MM.1S (cell line): Measurements from ENCODE around the gene KIF16B.

Experiments used
- DNase-seq: peaks from one replicate; pipeline ENCODE4 v3.0.0-alpha.2; 2015
- H2AFZ ChIP-seq: fragments of 300-600 bp; sonication (generic); 2 replicates; pipeline ENCODE4 v1.6.0; 2016; ENCODE audit warnings: antibody characterized with exemption, low read length
- H3F3A ChIP-seq: fragments of 300-600 bp; sonication (generic); 2 replicates; pipeline ENCODE4 v1.6.1; 2016; ENCODE audit warnings: mild to moderate bottlenecking, antibody characterized with exemption, low read length, moderate library complexity, mixed read lengths; ENCODE audit not compliant: insufficient read depth
- H3K27ac ChIP-seq: fragments of 300-600 bp; sonication (generic); 2 replicates; pipeline ENCODE4 v1.5.1; 2016; ENCODE audit warnings: mild to moderate bottlenecking, low read length
- H3K27me3 ChIP-seq: fragments of 300-600 bp; sonication (generic); replicated peaks from 2 replicates; pipeline ENCODE4 v1.6.0; 2016; ENCODE audit warnings: low read length; ENCODE audit not compliant: insufficient read depth
- H3K36me3 ChIP-seq: fragments of 300-600 bp; sonication (generic); replicated peaks from 2 replicates; pipeline ENCODE4 v1.6.1; 2016; ENCODE audit warnings: mild to moderate bottlenecking, low read length, mixed read lengths; ENCODE audit not compliant: insufficient read depth
- H3K4me1 ChIP-seq: fragments of 300-600 bp; sonication (generic); 2 replicates; pipeline ENCODE4 v1.6.1; 2016; ENCODE audit warnings: low read length, mixed read lengths
- H3K4me2 ChIP-seq: fragments of 300-600 bp; sonication (generic); 2 replicates; pipeline ENCODE4 v1.6.0; 2016; ENCODE audit warnings: low read depth, low read length
- H3K4me3 ChIP-seq: fragments of 300-600 bp; sonication (generic); 2 replicates; pipeline ENCODE4 v1.5.1; 2016; ENCODE audit warnings: low read length, mixed read lengths
- H3K79me2 ChIP-seq: fragments of 300-600 bp; sonication (generic); 2 replicates; pipeline ENCODE4 v1.6.1; 2016; ENCODE audit warnings: mixed run types, low read length, mixed read lengths
- H3K9ac ChIP-seq: fragments of 300-600 bp; sonication (generic); 2 replicates; pipeline ENCODE4 v1.6.1; 2016; ENCODE audit warnings: low read length, mixed read lengths
- H3K9me2 ChIP-seq: fragments of 300-600 bp; sonication (generic); replicated peaks from 2 replicates; pipeline ENCODE4 v1.6.1; 2016; ENCODE audit warnings: mild to moderate bottlenecking, low read length, mixed read lengths; ENCODE audit not compliant: insufficient read depth
- H3K9me3 ChIP-seq: fragments of 300-600 bp; sonication (generic); replicated peaks from 2 replicates; pipeline ENCODE4 v1.6.1; 2016; ENCODE audit warnings: mild to moderate bottlenecking, low read length, mixed read lengths; ENCODE audit not compliant: insufficient read depth
- H4K20me1 ChIP-seq: fragments of 300-600 bp; sonication (generic); 2 replicates; pipeline ENCODE4 v1.6.1; 2016; ENCODE audit warnings: mild to moderate bottlenecking, low read length, moderate library complexity, mixed read lengths; ENCODE audit not compliant: insufficient read depth
- EZH2 ChIP-seq: fragments of 300-600 bp; sonication (generic); optimal IDR thresholded peaks from 2 replicates; pipeline ENCODE3; 2017; ENCODE audit warnings: low read depth, mild to moderate bottlenecking, antibody characterized with exemption, low read length, mixed read lengths
- EZH2phosphoT487 ChIP-seq: fragments of 300-600 bp; sonication (generic); IDR thresholded peaks from 2 replicates; pipeline ENCODE4 v1.6.1; 2018; ENCODE audit warnings: antibody characterized with exemption, low read length
- TF ChIP-seq, protein P1 (sequence below): fragments of 300-600 bp; sonication (generic); IDR thresholded peaks from 2 replicates; pipeline ENCODE4 v1.5.1; 2016; ENCODE audit warnings: antibody characterized with exemption, low read length, mixed read lengths

The KIF16B gene

DNA sequence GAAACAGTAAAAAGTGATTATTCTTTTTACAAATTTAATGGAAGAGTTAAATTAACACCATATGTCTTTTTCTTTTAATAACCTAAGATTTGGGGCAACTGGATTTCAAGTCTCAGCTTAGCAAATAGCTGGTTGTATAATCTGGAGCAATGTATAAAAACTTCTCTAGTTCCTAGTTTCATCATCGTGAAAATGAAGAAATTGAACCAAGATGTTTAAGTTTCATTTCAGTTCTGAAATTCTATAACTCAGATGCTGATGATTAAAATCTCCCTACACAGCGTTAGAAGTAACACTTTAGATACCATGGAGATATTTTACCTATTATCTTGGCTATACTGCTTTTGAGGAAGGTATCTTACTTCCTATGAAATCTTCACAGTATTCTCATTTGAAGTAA is 252.0 kb downstream of the KIF16B start:
- H3K27me3 ChIP-seq, result no peaks in the 10 kb centered on the region
- H3F3A ChIP-seq, result no peaks in the 10 kb centered on the region
- H3K4me3 ChIP-seq, result no peak overlapping the region
- no peaks in the 10 kb centered on the region for H3K36me3 ChIP-seq
- no peak overlapping the region for H3K4me2 ChIP-seq
- TF ChIP-seq EZH2phosphoT487 (no peak), EZH2 (no peak)
- TF ChIP-seq, protein P1, sequence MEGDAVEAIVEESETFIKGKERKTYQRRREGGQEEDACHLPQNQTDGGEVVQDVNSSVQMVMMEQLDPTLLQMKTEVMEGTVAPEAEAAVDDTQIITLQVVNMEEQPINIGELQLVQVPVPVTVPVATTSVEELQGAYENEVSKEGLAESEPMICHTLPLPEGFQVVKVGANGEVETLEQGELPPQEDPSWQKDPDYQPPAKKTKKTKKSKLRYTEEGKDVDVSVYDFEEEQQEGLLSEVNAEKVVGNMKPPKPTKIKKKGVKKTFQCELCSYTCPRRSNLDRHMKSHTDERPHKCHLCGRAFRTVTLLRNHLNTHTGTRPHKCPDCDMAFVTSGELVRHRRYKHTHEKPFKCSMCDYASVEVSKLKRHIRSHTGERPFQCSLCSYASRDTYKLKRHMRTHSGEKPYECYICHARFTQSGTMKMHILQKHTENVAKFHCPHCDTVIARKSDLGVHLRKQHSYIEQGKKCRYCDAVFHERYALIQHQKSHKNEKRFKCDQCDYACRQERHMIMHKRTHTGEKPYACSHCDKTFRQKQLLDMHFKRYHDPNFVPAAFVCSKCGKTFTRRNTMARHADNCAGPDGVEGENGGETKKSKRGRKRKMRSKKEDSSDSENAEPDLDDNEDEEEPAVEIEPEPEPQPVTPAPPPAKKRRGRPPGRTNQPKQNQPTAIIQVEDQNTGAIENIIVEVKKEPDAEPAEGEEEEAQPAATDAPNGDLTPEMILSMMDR, result no peak
- H3K9me3 ChIP-seq, result no peaks in the 10 kb centered on the region
- no peak overlapping the region for H3K9ac ChIP-seq
- DNase-seq, result no peak
- H3K9me2 ChIP-seq, result no peaks in the 10 kb centered on the region
- no peaks in the 10 kb centered on the region for H4K20me1 ChIP-seq
- no peak overlapping the region for H2AFZ ChIP-seq
- H3K79me2 ChIP-seq, result no peaks in the 10 kb centered on the region
- H3K27ac ChIP-seq, result no peak overlapping the region
- H3K4me1 ChIP-seq, result no peaks in the 10 kb centered on the region

DNA sequence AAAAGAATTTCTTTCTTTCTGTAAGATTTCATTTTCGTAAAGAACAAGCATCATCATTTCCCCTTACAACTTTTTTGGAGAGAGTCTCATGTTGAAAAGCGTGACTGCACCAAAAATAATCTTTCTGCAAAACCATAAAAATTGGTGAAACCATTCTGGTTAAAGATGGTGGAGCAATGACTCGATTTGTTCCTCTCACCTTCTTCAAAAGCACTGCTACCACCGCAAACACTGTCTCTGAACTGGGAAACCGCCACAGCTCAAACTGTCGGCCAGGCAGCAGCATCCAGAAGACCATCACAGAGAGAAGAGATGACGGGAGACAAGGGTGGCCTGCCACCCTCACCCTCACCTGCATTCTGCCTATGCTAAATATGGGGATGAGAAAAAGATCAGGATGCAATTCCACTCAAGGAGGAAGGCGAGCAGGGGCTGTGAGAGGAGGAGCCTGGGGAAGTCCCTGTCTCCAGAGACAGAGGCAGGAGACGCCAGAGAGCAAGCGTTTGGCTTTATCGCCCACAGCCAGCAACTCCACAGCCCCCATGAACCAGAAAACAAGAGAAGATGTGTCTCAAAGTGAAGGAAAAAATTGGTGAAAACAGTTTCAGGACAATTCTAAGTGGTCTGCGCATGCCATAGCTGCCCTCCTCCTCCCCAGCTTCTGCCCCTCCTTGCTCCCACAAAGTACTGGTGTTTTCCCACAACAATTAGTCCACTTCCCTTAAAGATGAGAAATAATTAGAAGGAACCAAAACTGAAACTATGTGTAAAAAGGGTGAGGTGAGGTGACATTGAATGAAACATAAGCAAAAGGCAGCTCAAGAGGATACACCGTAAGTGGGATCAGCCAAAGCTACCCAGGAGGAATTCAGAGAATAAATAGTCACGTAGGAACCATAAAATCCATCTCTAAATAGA is 255.5 kb downstream of the KIF16B start:
- H3K9ac ChIP-seq, result no peak overlapping the region
- no peaks in the 10 kb centered on the region for H3K4me1 ChIP-seq
- no peaks in the 10 kb centered on the region for H3K36me3 ChIP-seq
- no peak overlapping the region for H3K27ac ChIP-seq
- no peaks in the 10 kb centered on the region for H3K9me2 ChIP-seq
- no peak for DNase-seq
- no peaks in the 10 kb centered on the region for H3K9me3 ChIP-seq
- H3F3A ChIP-seq, result no peaks in the 10 kb centered on the region
- no peaks in the 10 kb centered on the region for H4K20me1 ChIP-seq
- no peak overlapping the region for H3K4me2 ChIP-seq
- no peaks in the 10 kb centered on the region for H3K79me2 ChIP-seq
- H2AFZ ChIP-seq, result no peak overlapping the region
- H3K4me3 ChIP-seq, result no peak overlapping the region
- no peak for TF ChIP-seq EZH2phosphoT487
- TF ChIP-seq, protein P1, result no peak
- no peak for TF ChIP-seq EZH2
- no peaks in the 10 kb centered on the region for H3K27me3 ChIP-seq

DNA sequence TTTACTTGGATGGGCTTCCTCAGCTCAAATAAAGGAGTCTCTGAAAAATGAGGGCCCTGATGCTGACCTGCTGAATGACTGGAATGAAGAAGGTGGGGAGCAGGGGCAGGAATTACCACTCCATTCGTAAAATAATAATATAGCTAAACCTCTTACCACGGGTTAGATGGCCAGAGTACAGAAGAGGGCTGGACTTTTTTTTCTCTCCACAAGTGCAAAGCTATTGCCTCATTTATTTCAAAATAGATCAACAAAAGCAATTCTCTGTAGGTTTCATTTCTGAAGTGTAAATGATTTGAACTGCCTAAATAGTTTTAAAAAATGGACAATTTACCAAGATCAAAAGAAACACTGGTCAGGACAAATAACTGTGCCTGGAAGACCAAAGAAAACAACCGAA is 256.7 kb downstream of the KIF16B start:
- no peak for DNase-seq
- H4K20me1 ChIP-seq, result no peaks in the 10 kb centered on the region
- H3K4me2 ChIP-seq, result no peak overlapping the region
- no peak overlapping the region for H2AFZ ChIP-seq
- no peak overlapping the region for H3K9ac ChIP-seq
- TF ChIP-seq EZH2 (no peak), EZH2phosphoT487 (no peak)
- TF ChIP-seq, protein P1, result no peak
- H3K27me3 ChIP-seq, result no peaks in the 10 kb centered on the region
- no peaks in the 10 kb centered on the region for H3K9me3 ChIP-seq
- no peak overlapping the region for H3K4me3 ChIP-seq
- H3K27ac ChIP-seq, result no peak overlapping the region
- no peaks in the 10 kb centered on the region for H3K36me3 ChIP-seq
- no peaks in the 10 kb centered on the region for H3F3A ChIP-seq
- no peaks in the 10 kb centered on the region for H3K79me2 ChIP-seq
- H3K9me2 ChIP-seq, result no peaks in the 10 kb centered on the region
- no peaks in the 10 kb centered on the region for H3K4me1 ChIP-seq
